GM12878 (cell line): ENCODE data around the gene TCF7. TPM values are rescaled to one million over a fixed set of nuclear protein-coding genes. Genes with fewer than 3 reads are reported as not detected.

ENCODE experiments used
- ATF7 ChIP-seq: fragments of 450-650 bp; IDR thresholded peaks from 2 replicates; pipeline ENCODE4 v1.6.1; 2016; ENCODE audit warnings: low read depth, mild to moderate bottlenecking
- MEF2A ChIP-seq: IDR thresholded peaks from 2 replicates; pipeline ENCODE4 v1.6.1; 2011; ENCODE audit warnings: low read depth, mild to moderate bottlenecking, low read length, moderate library complexity; ENCODE audit not compliant: insufficient read depth
- MTA3 ChIP-seq: IDR thresholded peaks from 2 replicates; pipeline ENCODE4 v1.6.1; 2012; ENCODE audit warnings: low read length, inconsistent platforms, borderline replicate concordance
- RELB ChIP-seq: fragments of 450-650 bp; IDR thresholded peaks from 2 replicates; pipeline ENCODE4 v1.6.1; 2017; ENCODE audit warnings: low read depth, mild to moderate bottlenecking, moderate library complexity
- SIX5 ChIP-seq: IDR thresholded peaks from 2 replicates; pipeline ENCODE4 v1.6.1; 2011; ENCODE audit warnings: mild to moderate bottlenecking, low read depth, low read length, moderate library complexity; ENCODE audit not compliant: severe bottlenecking
- SREBF1 ChIP-seq: IDR thresholded peaks from 2 replicates; pipeline ENCODE4 v1.6.1; 2012; ENCODE audit warnings: mild to moderate bottlenecking, low read length
- SREBF2 ChIP-seq: IDR thresholded peaks from 2 replicates; pipeline ENCODE4 v1.6.1; 2012; ENCODE audit warnings: mild to moderate bottlenecking, low read length
- SUPT20H ChIP-seq: IDR thresholded peaks from 2 replicates; pipeline ENCODE4 v1.6.1; 2011; ENCODE audit warnings: low read depth, mild to moderate bottlenecking, low read length, moderate library complexity, borderline replicate concordance; ENCODE audit not compliant: control insufficient read depth
- SUZ12 ChIP-seq: fragments of 200-600 bp; sonication (generic); IDR thresholded peaks from one replicate; pipeline ENCODE4 v1.6.1; 2018; ENCODE audit warnings: antibody characterized with exemption, mild to moderate bottlenecking; ENCODE audit not compliant: unreplicated experiment
- TAF1 ChIP-seq: IDR thresholded peaks from 2 replicates; pipeline ENCODE4 v1.6.1; 2011; ENCODE audit warnings: mild to moderate bottlenecking, low read depth, low read length, borderline replicate concordance
- TARDBP ChIP-seq: IDR thresholded peaks from 2 replicates; pipeline ENCODE4 v1.6.1; 2016; ENCODE audit warnings: borderline replicate concordance
- ZNF207 ChIP-seq: fragments of 450-650 bp; IDR thresholded peaks from 2 replicates; pipeline ENCODE4 v1.6.1; 2014; ENCODE audit warnings: antibody characterized with exemption, mild to moderate bottlenecking, borderline replicate concordance
- ZNF274 ChIP-seq: IDR thresholded peaks from one replicate; pipeline ENCODE4 v1.8.0; 2011; ENCODE audit not compliant: insufficient read length, insufficient read depth
- ZNF687 ChIP-seq: fragments of 450-650 bp; IDR thresholded peaks from 2 replicates; pipeline ENCODE4 v1.6.1; 2017; ENCODE audit warnings: mild to moderate bottlenecking, moderate library complexity
- polyA plus RNA-seq, 11 experiments: library from polyadenylated mRNA; depleted of rRNA in 4 of 11; unstranded in 6 of 11; stranded (reverse) in 5 of 11; fragments of >200 nt; fragmentation: Nextera tagmentation in 4 of 11; fragmentation: Illumina TruSeq in 1 of 11; extraction: Ambion mirVana in 4 of 11; extraction: Trizol in 1 of 11; gene quantifications; 1 replicate in 1 of 11; 2 replicates in 10 of 11; pipeline versions ENCODE4 v1.2.1 to v1.2.3, GENCODE V29; 2011 to 2016; ENCODE audit warnings: inconsistent platforms in 2 of 11, missing spikeins in 2 of 11, low read depth in 1 of 11
- total RNA-seq, 4 experiments: library from RNA; depleted of rRNA in 3 of 4; stranded (reverse); fragments of >200 nt in 3 of 4; fragmentation: Illumina TruSeq in 1 of 4; extraction: Trizol in 1 of 4; gene quantifications; 2 replicates each; pipeline versions ENCODE4 v1.2.1 to v1.2.3, GENCODE V29; 2013 to 2021
- TF ChIP-seq, protein P1 (sequence below): IDR thresholded peaks from 2 replicates; pipeline ENCODE4 v1.6.1; 2011; ENCODE audit warnings: low read depth, low read length, improper control_type of control experiment, borderline replicate concordance
- TF ChIP-seq, protein P2 (sequence below): fragments of 450-650 bp; IDR thresholded peaks from 2 replicates; pipeline ENCODE4 v1.6.1; 2017; ENCODE audit warnings: mild to moderate bottlenecking, moderate library complexity

Gene TCF7
- total and polyA plus RNA-seq, 10 of the 15 experiments (the other 5 are each of a cell fraction or from before 2014, with no cell fraction given): 10.0 to 60.2 (median 23.6) TPM

- TF ChIP-seq SIX5 (no peak), SUPT20H (no peak), ATF7 (no peak), RELB (0 out of 2 replicates have a peak, but pooled peaks have one; percentile 43), ZNF687 (peak; percentile 94), TAF1 (peak; percentile 94), MEF2A (no peak), MTA3 (no peak), SREBF2 (no peak), ZNF207 (no peak; the same call in none of the 2 replicates), TARDBP (no peak; the same call in 1 of the 2 replicates), ZNF274 (no peak), SREBF1 (no peak), SUZ12 (no peak)
- TF ChIP-seq, protein P1, sequence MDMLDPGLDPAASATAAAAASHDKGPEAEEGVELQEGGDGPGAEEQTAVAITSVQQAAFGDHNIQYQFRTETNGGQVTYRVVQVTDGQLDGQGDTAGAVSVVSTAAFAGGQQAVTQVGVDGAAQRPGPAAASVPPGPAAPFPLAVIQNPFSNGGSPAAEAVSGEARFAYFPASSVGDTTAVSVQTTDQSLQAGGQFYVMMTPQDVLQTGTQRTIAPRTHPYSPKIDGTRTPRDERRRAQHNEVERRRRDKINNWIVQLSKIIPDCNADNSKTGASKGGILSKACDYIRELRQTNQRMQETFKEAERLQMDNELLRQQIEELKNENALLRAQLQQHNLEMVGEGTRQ: no peak
- TF ChIP-seq, protein P2, sequence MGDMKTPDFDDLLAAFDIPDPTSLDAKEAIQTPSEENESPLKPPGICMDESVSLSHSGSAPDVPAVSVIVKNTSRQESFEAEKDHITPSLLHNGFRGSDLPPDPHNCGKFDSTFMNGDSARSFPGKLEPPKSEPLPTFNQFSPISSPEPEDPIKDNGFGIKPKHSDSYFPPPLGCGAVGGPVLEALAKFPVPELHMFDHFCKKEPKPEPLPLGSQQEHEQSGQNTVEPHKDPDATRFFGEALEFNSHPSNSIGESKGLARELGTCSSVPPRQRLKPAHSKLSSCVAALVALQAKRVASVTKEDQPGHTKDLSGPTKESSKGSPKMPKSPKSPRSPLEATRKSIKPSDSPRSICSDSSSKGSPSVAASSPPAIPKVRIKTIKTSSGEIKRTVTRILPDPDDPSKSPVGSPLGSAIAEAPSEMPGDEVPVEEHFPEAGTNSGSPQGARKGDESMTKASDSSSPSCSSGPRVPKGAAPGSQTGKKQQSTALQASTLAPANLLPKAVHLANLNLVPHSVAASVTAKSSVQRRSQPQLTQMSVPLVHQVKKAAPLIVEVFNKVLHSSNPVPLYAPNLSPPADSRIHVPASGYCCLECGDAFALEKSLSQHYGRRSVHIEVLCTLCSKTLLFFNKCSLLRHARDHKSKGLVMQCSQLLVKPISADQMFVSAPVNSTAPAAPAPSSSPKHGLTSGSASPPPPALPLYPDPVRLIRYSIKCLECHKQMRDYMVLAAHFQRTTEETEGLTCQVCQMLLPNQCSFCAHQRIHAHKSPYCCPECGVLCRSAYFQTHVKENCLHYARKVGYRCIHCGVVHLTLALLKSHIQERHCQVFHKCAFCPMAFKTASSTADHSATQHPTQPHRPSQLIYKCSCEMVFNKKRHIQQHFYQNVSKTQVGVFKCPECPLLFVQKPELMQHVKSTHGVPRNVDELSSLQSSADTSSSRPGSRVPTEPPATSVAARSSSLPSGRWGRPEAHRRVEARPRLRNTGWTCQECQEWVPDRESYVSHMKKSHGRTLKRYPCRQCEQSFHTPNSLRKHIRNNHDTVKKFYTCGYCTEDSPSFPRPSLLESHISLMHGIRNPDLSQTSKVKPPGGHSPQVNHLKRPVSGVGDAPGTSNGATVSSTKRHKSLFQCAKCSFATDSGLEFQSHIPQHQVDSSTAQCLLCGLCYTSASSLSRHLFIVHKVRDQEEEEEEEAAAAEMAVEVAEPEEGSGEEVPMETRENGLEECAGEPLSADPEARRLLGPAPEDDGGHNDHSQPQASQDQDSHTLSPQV: 0 out of 2 replicates have a peak, but pooled peaks have one; percentile 69
Observed at GRCh38 chr5:134176511-134177368, 62.3 kb downstream of the TCF7 start, which contains the start of gene SKP1 (continued).
